Body of pancreas (tissue), 4 donors: ENCODE data around the gene GOLT1A.

Experiments used
- CTCF ChIP-seq, 7 experiments: fragments of 450-650 bp in 4 of 7; fragments of 200-600 bp in 3 of 7; sonication (generic) in 3 of 7; IDR thresholded peaks; one replicate each; pipeline ENCODE4 v1.5.1; 2016 to 2019; ENCODE audit warnings: antibody characterized with exemption in 7 of 7
- POLR2A ChIP-seq, 3 donors: fragments of 450-650 bp; IDR thresholded peaks; one replicate each; pipeline ENCODE4 v1.6.1; 2016; ENCODE audit warnings: antibody characterized with exemption in 3 of 3, mild to moderate bottlenecking in 2 of 3

- no peak for TF ChIP-seq POLR2A (IDR thresholded peaks at IDR 0.05)
- no peak for TF ChIP-seq CTCF (IDR thresholded peaks at IDR 0.05)
These were observed 38.8 kb downstream of the GOLT1A start for GRCh38 chr1:204174958-204175357.
